Gastrocnemius medialis (tissue), 4 donors: ENCODE data around the gene POU5F1. TPM values are rescaled to one million over a fixed set of nuclear protein-coding genes. Genes with fewer than 3 reads are reported as not detected.
"Not testable (repeated sequence)": the region's sequence is repeated elsewhere in the genome, so short reads cannot be mapped to it uniquely, and the experiment has no call there.

Experiments used
- ATAC-seq, 2 donors: fragments of 150-250 bp; one replicate each; pipeline ENCODE4 v1.9.1; 2016
- DNase-seq, 2 donors: peaks; one replicate each; pipeline ENCODE4 v3.0.0-alpha.2; 2019
- H3K27ac ChIP-seq, 4 donors: fragments of 200-600 bp; sonication (generic); 1 replicate in 1 of 4; 2 replicates in 3 of 4; pipeline ENCODE4 v1.5.1; 2016 to 2018; ENCODE audit warnings: mild to moderate bottlenecking in 2 of 4, moderate library complexity in 1 of 4
- H3K27me3 ChIP-seq, 3 donors: fragments of 200-600 bp; sonication (generic) in 2 of 3; 1 replicate in 1 of 3; 2 replicates in 2 of 3; pipeline versions ENCODE4 v1.5.1 to v1.6.0; 2016 to 2019; ENCODE audit warnings: mild to moderate bottlenecking in 1 of 3, moderate library complexity in 1 of 3
- H3K36me3 ChIP-seq, 2 donors: fragments of 200-600 bp; sonication (generic) in 1 of 2; one replicate each; pipeline ENCODE4 v1.5.1; 2017 to 2018
- H3K4me1 ChIP-seq, 2 donors: fragments of 200-600 bp; sonication (generic) in 1 of 2; one replicate each; pipeline ENCODE4 v1.5.1; 2016 to 2017; ENCODE audit warnings: mild to moderate bottlenecking in 2 of 2
- H3K4me3 ChIP-seq, 4 donors: fragments of 200-600 bp; sonication (generic) in 3 of 4; 1 replicate in 1 of 4; 2 replicates in 3 of 4; pipeline ENCODE4 v1.5.1; 2016 to 2019; ENCODE audit warnings: mild to moderate bottlenecking in 2 of 4
- H3K9me3 ChIP-seq, 3 donors: fragments of 200-600 bp; sonication (generic) in 2 of 3; 1 replicate in 1 of 3; 2 replicates in 2 of 3; pipeline ENCODE4 v1.5.1; 2016 to 2019
- POLR2A ChIP-seq, 2 donors: fragments of 450-650 bp; IDR thresholded peaks; one replicate each; pipeline ENCODE4 v1.6.1; 2017; ENCODE audit warnings: antibody characterized with exemption in 2 of 2, mild to moderate bottlenecking in 2 of 2, moderate library complexity in 2 of 2
- in situ Hi-C, 4 donors: fragments of 200-750 bp; cut with MboI; loops; one replicate each; pipeline versions ENCODE4 v1.15.0 to v1.8.0; 2017; ENCODE audit warnings: low sequenced_read_pairs in 4 of 4
- intact Hi-C: fragments of 100-400 bp; cut with DNase I; formaldehyde crosslinking; loops from one replicate; pipeline ENCODE4 v1.15.1; 2023; ENCODE audit warnings: low total_unique reads
- total RNA-seq, 4 donors: library from RNA; depleted of rRNA; stranded (reverse); fragments of >200 nt; gene quantifications; one replicate each; pipeline versions ENCODE4 v1.1.0 to v1.2.3, GENCODE V29; 2016
- TF ChIP-seq, protein P1 (sequence below), 5 experiments: fragments of 450-650 bp in 3 of 5; fragments of 200-600 bp in 2 of 5; sonication (generic) in 2 of 5; IDR thresholded peaks in 4 of 5; conservative IDR thresholded peaks in 1 of 5; 1 replicate in 4 of 5; 2 replicates in 1 of 5; pipeline ENCODE4 v1.5.1; 2016 to 2019; ENCODE audit warnings: antibody characterized with exemption in 5 of 5, mild to moderate bottlenecking in 3 of 5, moderate library complexity in 3 of 5

Gene POU5F1
- total RNA-seq, 4 donors from 2014 or later = not detected

DNA sequence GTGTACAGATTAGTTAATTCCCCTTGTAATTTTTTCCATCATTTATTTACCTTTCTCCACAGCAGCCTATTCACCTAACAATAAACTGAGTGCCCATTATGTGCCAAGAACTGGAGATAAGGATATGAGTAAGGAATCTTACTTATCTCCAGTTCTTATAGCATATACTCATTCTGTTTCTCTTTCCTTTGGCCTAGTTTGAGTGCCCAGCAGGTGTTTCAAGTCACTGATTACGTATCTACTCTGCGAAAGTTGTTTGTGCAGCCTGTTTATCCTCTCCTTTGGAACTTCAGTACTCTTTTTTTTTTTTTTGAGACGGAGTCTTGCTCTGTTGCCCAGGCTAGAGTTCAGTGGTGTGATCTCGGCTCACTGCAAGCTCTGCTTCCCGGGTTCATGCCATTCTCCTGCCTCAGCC is 17.3 kb upstream of the POU5F1 start:
- no peak for TF ChIP-seq POLR2A (IDR thresholded peaks at IDR 0.05)
- TF ChIP-seq, protein P1, sequence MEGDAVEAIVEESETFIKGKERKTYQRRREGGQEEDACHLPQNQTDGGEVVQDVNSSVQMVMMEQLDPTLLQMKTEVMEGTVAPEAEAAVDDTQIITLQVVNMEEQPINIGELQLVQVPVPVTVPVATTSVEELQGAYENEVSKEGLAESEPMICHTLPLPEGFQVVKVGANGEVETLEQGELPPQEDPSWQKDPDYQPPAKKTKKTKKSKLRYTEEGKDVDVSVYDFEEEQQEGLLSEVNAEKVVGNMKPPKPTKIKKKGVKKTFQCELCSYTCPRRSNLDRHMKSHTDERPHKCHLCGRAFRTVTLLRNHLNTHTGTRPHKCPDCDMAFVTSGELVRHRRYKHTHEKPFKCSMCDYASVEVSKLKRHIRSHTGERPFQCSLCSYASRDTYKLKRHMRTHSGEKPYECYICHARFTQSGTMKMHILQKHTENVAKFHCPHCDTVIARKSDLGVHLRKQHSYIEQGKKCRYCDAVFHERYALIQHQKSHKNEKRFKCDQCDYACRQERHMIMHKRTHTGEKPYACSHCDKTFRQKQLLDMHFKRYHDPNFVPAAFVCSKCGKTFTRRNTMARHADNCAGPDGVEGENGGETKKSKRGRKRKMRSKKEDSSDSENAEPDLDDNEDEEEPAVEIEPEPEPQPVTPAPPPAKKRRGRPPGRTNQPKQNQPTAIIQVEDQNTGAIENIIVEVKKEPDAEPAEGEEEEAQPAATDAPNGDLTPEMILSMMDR (IDR thresholded peaks at IDR 0.05 in 4 of 5, conservative IDR thresholded peaks at IDR 0.05 in 1 of 5) = no peak
- in situ Hi-C loops (loop anchor here in 2 of 4 donors (5.0 kb wide), 1 partner anchor 50 kb away; the partner anchor contains the start of gene PSORS1C2 (in 2 of the 2)), intact Hi-C loops (loop anchor here (2.0 kb wide), 1 partner anchor 29 kb away; the partner anchor contains the start of gene TCF19)
- Histone ChIP-seq H3K27me3 (no peaks in the 10 kb centered on the region), H3K4me3 (no peak overlapping the region), H3K9me3 (no peaks in the 10 kb centered on the region), H3K36me3 (no peaks in the 10 kb centered on the region), H3K27ac (peak overlapping the region in 1 of 4 donors; percentile 88), H3K4me1 (peaks cover 8 to 16% of the 10 kb centered on the region in 2 donors)
- ATAC-seq (no peak), DNase-seq (no peak)

DNA sequence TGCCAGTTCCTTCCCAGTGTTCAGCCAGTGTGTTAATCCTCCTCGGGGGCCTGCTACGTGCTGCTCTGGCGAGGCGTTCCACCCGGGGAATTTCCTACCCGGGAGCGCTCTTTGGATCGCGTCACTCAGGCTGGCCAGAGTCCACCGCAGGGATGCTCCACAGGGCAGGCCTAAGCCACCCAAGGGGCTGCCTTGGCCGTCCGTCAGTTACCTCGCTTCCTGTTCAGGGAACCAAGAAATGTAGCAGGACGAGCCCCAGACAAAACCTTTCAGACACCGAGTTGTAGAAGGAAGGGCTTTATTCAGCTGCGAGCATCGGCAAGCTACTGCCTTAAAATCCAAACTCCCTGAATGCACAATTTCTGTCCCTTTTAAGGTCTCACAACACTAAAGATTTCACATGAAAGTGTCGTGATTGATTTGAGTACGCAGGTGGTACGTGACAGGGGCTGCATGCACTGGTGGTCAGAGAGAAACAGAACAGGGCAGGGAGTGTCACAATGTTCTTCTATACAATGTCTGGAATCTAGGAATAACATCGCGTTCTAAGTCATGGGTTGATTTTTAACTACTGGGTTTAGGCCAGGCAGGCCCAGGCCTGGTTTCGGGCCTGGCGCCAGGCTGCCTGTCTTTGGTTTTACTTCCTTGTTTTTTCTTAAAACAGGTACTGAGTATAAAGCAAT is 15.7 kb upstream of the POU5F1 start:
- ATAC-seq (peak; percentile 80 to 81), DNase-seq (peak; percentile 52 to 78)
- Histone ChIP-seq H3K4me1 (peaks cover 8 to 16% of the 10 kb centered on the region in 2 donors), H3K36me3 (no peaks in the 10 kb centered on the region), H3K9me3 (no peaks in the 10 kb centered on the region), H3K4me3 (peak overlapping the region; percentile 37 to 47 (median 42)), H3K27ac (peak overlapping the region; percentile 73 to 88 (median 81)), H3K27me3 (no peaks in the 10 kb centered on the region)
- in situ Hi-C loops = loop anchor here in 2 of 4 donors (5.0 kb wide), 1 partner anchor 49 kb away; the partner anchor contains the start of gene PSORS1C2 (in 2 of the 2)
- intact Hi-C loops = loop anchor here (2.0 kb wide), 1 partner anchor 27 kb away; the partner anchor contains the start of gene TCF19
- TF ChIP-seq, protein P1 (IDR thresholded peaks at IDR 0.05 in 4 of 5, conservative IDR thresholded peaks at IDR 0.05 in 1 of 5) = no peak
- peak; percentile 6 to 50 for TF ChIP-seq POLR2A (IDR thresholded peaks at IDR 0.05)

DNA sequence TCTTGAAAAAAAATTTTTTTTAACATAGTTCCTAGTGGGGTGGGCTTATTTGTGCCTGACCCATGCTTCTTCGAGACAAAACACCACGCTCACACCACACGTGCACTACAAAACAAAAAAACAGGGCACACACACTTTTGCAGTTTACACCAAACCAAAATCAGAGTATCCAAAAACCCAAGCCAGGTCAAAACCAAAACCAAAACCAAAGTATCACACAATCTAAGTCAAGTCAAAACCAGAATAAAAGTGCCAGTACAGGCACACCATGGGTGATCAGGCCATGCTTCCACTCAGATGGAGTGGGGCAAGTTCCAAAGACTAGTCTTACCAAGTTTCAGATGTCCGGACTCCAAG is 15.2 kb upstream of the POU5F1 start:
- not testable (repeated sequence) for H3K27me3 ChIP-seq, DNase-seq, H3K9me3 ChIP-seq, H3K36me3 ChIP-seq
- peaks cover 8 to 16% of the 10 kb centered on the region in 2 donors for H3K4me1 ChIP-seq
- in situ Hi-C loops = loop anchor here in 2 of 4 donors (5.0 kb wide), 1 partner anchor 48 kb away; the partner anchor contains the start of gene PSORS1C2 (in 2 of the 2)
- peak overlapping the region; percentile 73 to 88 (median 81) for H3K27ac ChIP-seq
- ATAC-seq = peak; percentile 39 to 54
- H3K4me3 ChIP-seq = peak overlapping the region; percentile 37 to 47 (median 42)
- intact Hi-C loops = loop anchor here (2.0 kb wide), 1 partner anchor 27 kb away; the partner anchor contains the start of gene TCF19

DNA sequence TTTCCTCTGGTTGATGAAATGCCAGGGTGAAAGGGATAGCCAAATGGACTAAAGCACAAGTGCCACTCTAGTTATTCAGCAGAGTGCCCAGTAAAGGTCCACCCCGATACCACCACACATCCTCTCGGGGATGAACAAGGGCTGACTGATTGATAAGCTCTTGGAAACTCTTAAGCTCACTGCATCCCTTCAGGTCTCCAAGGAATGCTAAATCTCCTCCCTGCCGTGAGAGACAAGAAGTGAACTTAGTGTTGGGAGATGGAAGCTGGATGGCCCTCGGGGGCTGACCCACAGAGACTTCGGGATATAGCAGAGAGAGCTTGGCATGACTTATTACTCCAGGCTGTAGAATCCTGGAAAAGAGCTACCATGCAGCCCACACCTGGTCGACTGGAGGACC is 13.4 kb upstream of the POU5F1 start:
- H3K27ac ChIP-seq, DNase-seq, H3K36me3 ChIP-seq, ATAC-seq, in situ Hi-C loops, H3K9me3 ChIP-seq, H3K27me3 ChIP-seq, H3K4me3 ChIP-seq, intact Hi-C loops: not testable (repeated sequence)
- H3K4me1 ChIP-seq = peaks cover 8 to 16% of the 10 kb centered on the region in 2 donors

DNA sequence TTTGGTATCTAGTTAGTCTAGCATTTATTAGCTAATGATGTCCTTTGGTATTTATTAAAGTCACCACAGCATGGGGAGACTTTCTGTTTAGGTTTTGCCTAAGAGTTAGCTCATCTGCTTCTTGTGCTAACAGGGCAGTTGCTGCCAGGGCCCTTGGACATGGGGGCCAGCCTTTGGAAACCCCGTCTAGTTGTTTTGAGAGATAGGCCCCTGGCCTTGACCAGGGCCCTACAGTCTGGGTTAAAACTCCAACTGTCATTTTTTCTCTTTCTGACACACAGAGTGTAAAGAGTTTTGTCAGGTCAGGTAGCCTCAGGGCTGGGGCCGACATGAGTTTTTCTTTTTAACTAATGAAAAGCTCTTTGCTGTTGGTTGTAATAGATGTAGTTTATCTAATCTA is 12.8 kb upstream of the POU5F1 start:
- H3K27ac ChIP-seq, in situ Hi-C loops, ATAC-seq, H3K36me3 ChIP-seq, H3K9me3 ChIP-seq, H3K27me3 ChIP-seq, H3K4me3 ChIP-seq, intact Hi-C loops, DNase-seq: not testable (repeated sequence)
- peaks cover 8 to 16% of the 10 kb centered on the region in 2 donors for H3K4me1 ChIP-seq

DNA sequence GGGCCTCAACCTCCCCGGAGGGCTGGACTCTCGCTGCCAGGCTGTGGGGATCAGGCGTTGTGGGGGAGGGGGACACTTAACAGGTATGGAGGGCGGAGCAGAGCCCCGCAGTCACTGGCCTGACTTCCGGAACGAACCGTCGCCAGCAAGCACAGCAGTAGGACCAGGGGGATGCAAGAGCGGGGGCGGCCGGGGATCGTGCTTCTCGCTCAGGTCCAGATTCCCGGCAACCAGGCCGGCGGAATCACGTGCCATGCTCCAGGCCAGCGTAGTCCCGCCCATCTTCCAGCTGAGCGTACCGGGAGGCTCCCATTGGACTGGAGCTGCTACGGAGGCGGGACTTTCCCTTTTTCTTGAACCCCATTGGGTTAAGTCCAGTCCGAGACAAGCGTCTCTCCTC is 10.0 kb upstream of the POU5F1 start:
- peak overlapping the region in 3 of 4 donors; percentile 3 to 49 (median 43) for H3K4me3 ChIP-seq
- peak overlapping the region in 2 of 4 donors; percentile 24 to 67 for H3K27ac ChIP-seq
- H3K36me3 ChIP-seq = no peaks in the 10 kb centered on the region
- H3K9me3 ChIP-seq = no peaks in the 10 kb centered on the region
- in situ Hi-C loops = no loop called here
- ATAC-seq (peak; percentile 74 to 99), DNase-seq (peak; percentile 15 to 83)
- intact Hi-C loops = no loop called here
- TF ChIP-seq, protein P1 (IDR thresholded peaks at IDR 0.05 in 4 of 5, conservative IDR thresholded peaks at IDR 0.05 in 1 of 5) = no peak
- no peak for TF ChIP-seq POLR2A (IDR thresholded peaks at IDR 0.05)
- H3K27me3 ChIP-seq = no peaks in the 10 kb centered on the region
- H3K4me1 ChIP-seq = peaks cover 5 to 6% of the 10 kb centered on the region in 2 donors
